Right lobe of liver (tissue), 6 donors: ENCODE measurements around the gene PRKD3. TPM values are rescaled to one million over a fixed set of nuclear protein-coding genes. Genes with fewer than 3 reads are reported as not detected.

Experiments
- ATAC-seq, 4 donors: fragments of 200-7000 bp; cut with Tn5 transposase; one replicate each; pipeline ENCODE4 v1.9.1; 2020; ENCODE audit warnings: mild to moderate bottlenecking in 4 of 4, moderate library complexity in 4 of 4
- DNase-seq, 3 donors: peaks; one replicate each; pipeline ENCODE4 v3.0.0-alpha.2; 2020
- H3K27ac ChIP-seq, 3 donors: fragments of 200-600 bp; one replicate each; pipeline ENCODE4 v1.8.0; 2022
- H3K27me3 ChIP-seq, 2 donors: fragments of 200-600 bp; one replicate each; pipeline ENCODE4 v1.8.0; 2022
- H3K36me3 ChIP-seq, 4 donors: fragments of 200-600 bp; sonication (generic) in 1 of 4; one replicate each; pipeline versions ENCODE4 v1.5.1 to v1.8.0; 2017 to 2022; ENCODE audit warnings: control low read depth in 1 of 4
- H3K4me1 ChIP-seq, 4 donors: fragments of 200-600 bp; sonication (generic) in 1 of 4; one replicate each; pipeline versions ENCODE4 v1.5.1 to v1.8.0; 2017 to 2022; ENCODE audit warnings: control low read depth in 1 of 4
- H3K4me3 ChIP-seq, 3 donors: fragments of 200-600 bp; one replicate each; pipeline ENCODE4 v1.8.0; 2022
- H3K9me3 ChIP-seq, 4 donors: fragments of 200-600 bp; sonication (generic) in 1 of 4; one replicate each; pipeline versions ENCODE4 v1.5.1 to v1.8.0; 2017 to 2022; ENCODE audit warnings: control low read depth in 1 of 4
- POLR2A ChIP-seq: fragments of 450-650 bp; IDR thresholded peaks from one replicate; pipeline ENCODE4 v1.6.1; 2017; ENCODE audit warnings: antibody characterized with exemption, mild to moderate bottlenecking
- WGBS: methylation state at CpG from one replicate; pipeline ENCODE4 v1.1.6; 2018; ENCODE audit warnings: low coverage, low lambda C conversion rate; ENCODE audit not compliant: insufficient coverage; ENCODE audit errors: missing lambda C conversion rate; 5-methylcytosine and 5-hydroxymethylcytosine counted together
- intact Hi-C, 2 donors: fragments of 100-400 bp; cut with DNase I; formaldehyde crosslinking; loops; one replicate each; pipeline versions ENCODE4 v1.11.2 to v1.14.1; 2022
- total RNA-seq, 6 experiments: library from RNA; depleted of rRNA in 2 of 6; stranded (reverse); fragments of >200 nt in 2 of 6; fragmentation: NEBNext Ultra II Directional in 3 of 6; extraction: Animal tissue kit (Norgen Biotek cat#: 25700) in 3 of 6; gene quantifications; one replicate each; pipeline versions ENCODE4 v1.1.0 to v1.2.4, GENCODE V29; 2016 to 2023
- TF ChIP-seq, protein P1 (sequence below), 4 donors: fragments of 200-600 bp in 3 of 4; fragments of 450-650 bp in 1 of 4; IDR thresholded peaks; one replicate each; pipeline versions ENCODE4 v1.5.1 to v1.8.0; 2016 to 2022; ENCODE audit warnings: antibody characterized with exemption in 4 of 4, mild to moderate bottlenecking in 2 of 4
- donor health status: DM: no; HTN: yes; CAD: no.
- donor health status: DM: no; HTN: no; CAD: no.
- donor health status: DM: no; HTN: no; CAD: no.
- donor health status: DM: no; HTN: yes; CAD: no.
- donor health status: DM: no; HTN: yes; CAD: no.

PRKD3 gene
- total RNA-seq, 6 experiments from 2014 or later, result 8.4 to 15.2 (median 10.9) TPM

DNA sequence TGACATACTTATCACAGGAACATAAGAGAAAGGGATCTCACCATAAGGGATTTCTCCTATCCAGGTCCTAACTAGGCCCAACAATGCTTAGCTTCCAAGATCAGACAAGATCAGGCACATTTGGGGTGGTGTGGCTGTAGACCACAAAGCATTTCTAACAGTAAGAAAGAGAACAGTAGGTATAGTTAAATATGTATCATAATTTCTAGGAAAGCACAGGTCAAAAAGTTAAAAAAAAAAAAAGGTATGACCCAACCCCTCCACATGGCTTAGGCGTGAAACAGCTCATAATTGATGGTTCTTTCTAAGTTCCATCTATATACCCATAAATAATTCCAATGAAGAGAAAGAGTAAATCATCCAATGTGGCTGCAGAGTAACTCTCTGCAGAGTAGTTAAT, 6.9 kb downstream of the PRKD3 start:
- intact Hi-C loops, result no loop called here
- DNase-seq (no peak), ATAC-seq (no peak)
- Histone ChIP-seq H3K9me3 (no peaks in the 10 kb centered on the region), H3K36me3 (peaks cover 0 to 2% (median 0%) of the 10 kb centered on the region in 4 donors), H3K4me1 (peaks cover 0 to 4% (median 1%) of the 10 kb centered on the region in 4 donors), H3K4me3 (no peak overlapping the region), H3K27ac (no peak overlapping the region), H3K27me3 (no peaks in the 10 kb centered on the region)
- TF ChIP-seq, protein P1, sequence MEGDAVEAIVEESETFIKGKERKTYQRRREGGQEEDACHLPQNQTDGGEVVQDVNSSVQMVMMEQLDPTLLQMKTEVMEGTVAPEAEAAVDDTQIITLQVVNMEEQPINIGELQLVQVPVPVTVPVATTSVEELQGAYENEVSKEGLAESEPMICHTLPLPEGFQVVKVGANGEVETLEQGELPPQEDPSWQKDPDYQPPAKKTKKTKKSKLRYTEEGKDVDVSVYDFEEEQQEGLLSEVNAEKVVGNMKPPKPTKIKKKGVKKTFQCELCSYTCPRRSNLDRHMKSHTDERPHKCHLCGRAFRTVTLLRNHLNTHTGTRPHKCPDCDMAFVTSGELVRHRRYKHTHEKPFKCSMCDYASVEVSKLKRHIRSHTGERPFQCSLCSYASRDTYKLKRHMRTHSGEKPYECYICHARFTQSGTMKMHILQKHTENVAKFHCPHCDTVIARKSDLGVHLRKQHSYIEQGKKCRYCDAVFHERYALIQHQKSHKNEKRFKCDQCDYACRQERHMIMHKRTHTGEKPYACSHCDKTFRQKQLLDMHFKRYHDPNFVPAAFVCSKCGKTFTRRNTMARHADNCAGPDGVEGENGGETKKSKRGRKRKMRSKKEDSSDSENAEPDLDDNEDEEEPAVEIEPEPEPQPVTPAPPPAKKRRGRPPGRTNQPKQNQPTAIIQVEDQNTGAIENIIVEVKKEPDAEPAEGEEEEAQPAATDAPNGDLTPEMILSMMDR (IDR thresholded peaks at IDR 0.05), result no peak
- TF ChIP-seq POLR2A, result no peak
- 100% methylated on average over 1 of the region's 1 CpG for WGBS

DNA sequence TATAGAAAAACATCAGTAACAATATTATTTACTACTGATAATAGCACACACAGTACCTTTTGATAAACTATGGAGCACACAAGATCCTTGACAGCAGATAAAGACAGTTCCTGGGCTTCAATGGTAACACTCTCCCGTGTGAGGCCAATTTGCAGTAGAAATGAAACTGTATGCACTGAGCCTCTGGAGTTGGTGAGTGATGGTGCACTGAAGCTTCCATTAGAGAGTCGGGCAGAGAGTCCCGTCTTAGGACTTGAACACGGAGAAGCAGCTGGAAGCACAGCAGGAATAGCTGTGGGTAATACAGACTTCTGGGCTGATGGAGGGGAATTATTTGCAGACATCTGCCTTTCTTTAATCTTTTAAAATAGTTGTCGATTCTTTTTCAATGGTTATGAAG, 8.5 kb downstream of the PRKD3 start:
- ATAC-seq, result no peak
- no peak for TF ChIP-seq POLR2A
- TF ChIP-seq, protein P1 (IDR thresholded peaks at IDR 0.05), result no peak
- H3K4me3 ChIP-seq, result no peak overlapping the region
- WGBS, result 90% methylated on average over 4 of the region's 5 CpGs
- no peaks in the 10 kb centered on the region for H3K4me1 ChIP-seq
- no peak for DNase-seq
- no peaks in the 10 kb centered on the region for H3K9me3 ChIP-seq
- peaks cover 0 to 2% (median 0%) of the 10 kb centered on the region in 4 donors for H3K36me3 ChIP-seq
- intact Hi-C loops, result no loop called here
- no peaks in the 10 kb centered on the region for H3K27me3 ChIP-seq
- H3K27ac ChIP-seq, result no peak overlapping the region

DNA sequence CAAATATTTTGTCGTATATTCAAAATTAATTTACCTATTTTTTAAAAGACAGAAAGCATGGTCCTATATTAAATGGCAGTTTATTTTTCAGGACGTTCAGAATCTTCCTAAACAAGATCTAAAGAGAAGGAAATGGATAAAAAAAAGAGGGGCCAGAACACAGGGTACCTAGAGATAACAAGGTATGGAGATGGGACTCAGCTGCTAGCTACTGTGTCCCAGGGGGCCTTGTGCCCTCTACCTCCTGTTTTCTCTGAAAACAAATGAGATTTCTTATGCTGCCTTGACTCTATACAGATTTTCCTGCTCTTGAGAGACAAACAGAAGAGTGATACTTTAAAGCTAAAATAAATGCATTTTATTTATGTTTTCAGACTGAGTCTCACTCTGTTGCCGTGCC, 9.3 kb downstream of the PRKD3 start:
- no peak overlapping the region for H3K27ac ChIP-seq
- ATAC-seq, result no peak
- H3K4me3 ChIP-seq, result no peak overlapping the region
- H3K36me3 ChIP-seq, result peaks cover 0 to 2% (median 0%) of the 10 kb centered on the region in 4 donors
- TF ChIP-seq, protein P1 (IDR thresholded peaks at IDR 0.05), result no peak
- TF ChIP-seq POLR2A, result no peak
- no peaks in the 10 kb centered on the region for H3K4me1 ChIP-seq
- intact Hi-C loops, result no loop called here
- no peaks in the 10 kb centered on the region for H3K27me3 ChIP-seq
- DNase-seq, result no peak
- 96% methylated on average over 3 of the region's 3 CpGs for WGBS
- no peaks in the 10 kb centered on the region for H3K9me3 ChIP-seq

DNA sequence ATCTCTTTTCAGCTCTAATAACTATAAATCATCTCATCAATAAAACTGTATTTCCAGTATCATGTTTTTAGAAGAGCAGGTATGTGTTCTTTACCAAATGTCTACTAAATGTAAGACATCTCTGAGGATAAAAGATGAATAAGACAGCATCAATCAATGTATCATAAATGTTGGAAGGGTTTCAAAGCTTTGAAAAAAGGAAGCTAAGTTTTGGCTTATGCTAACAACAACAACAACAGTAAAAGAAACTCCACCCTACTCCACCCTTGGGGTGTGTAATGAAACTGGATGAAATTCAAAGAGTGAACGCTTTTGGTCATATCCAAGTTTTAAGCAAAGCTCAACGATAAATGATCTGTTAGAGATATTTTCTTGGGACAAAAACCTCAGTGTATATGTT, 17.1 kb downstream of the PRKD3 start:
- DNase-seq (no peak), ATAC-seq (no peak)
- Histone ChIP-seq H3K4me1 (no peaks in the 10 kb centered on the region), H3K27ac (no peak overlapping the region), H3K36me3 (no peaks in the 10 kb centered on the region), H3K4me3 (no peak overlapping the region), H3K27me3 (no peaks in the 10 kb centered on the region), H3K9me3 (no peaks in the 10 kb centered on the region)
- TF ChIP-seq, protein P1 (IDR thresholded peaks at IDR 0.05), result no peak
- TF ChIP-seq POLR2A, result no peak
- 85% methylated on average over 2 of the region's 2 CpGs for WGBS
- intact Hi-C loops, result no loop called here

DNA sequence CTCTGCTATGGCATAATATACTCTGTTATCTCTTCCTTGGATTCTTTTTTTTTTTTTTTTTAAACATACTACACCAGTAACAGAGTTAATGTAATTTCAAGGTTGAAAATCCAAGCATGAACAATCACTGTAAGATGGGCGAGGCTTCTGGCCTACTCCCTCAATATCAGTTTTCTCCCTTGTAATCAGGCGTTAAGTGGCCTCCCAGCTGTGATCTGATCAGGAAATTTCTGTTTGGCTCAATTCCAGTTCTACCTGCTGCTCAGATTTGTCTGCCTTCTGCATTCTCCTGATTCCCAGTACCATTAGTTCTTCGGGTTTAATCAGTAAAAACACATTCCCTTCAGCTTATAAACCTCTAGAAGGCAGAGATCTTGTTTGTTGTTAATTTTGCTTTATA, 18.6 kb downstream of the PRKD3 start:
- 76% methylated on average over 3 of the region's 3 CpGs for WGBS
- no peaks in the 10 kb centered on the region for H3K36me3 ChIP-seq
- H3K4me1 ChIP-seq, result no peaks in the 10 kb centered on the region
- intact Hi-C loops, result no loop called here
- ATAC-seq (no peak), DNase-seq (no peak)
- no peak overlapping the region for H3K4me3 ChIP-seq
- TF ChIP-seq, protein P1 (IDR thresholded peaks at IDR 0.05), result no peak
- TF ChIP-seq POLR2A, result no peak
- no peak overlapping the region for H3K27ac ChIP-seq
- H3K27me3 ChIP-seq, result no peaks in the 10 kb centered on the region
- no peaks in the 10 kb centered on the region for H3K9me3 ChIP-seq
